IMR-90 (cell line): ENCODE results near the gene PASD1. TPM values are rescaled to one million over a fixed set of nuclear protein-coding genes. Genes with fewer than 3 reads are reported as not detected.

Experiments
- ATAC-seq: fragments of 200-7000 bp; cut with Tn5 transposase; 2 replicates; pipeline ENCODE4 v1.9.1; 2020; ENCODE audit warnings: low read depth, mild to moderate bottlenecking, moderate library complexity
- Bru-seq: library from RNA; stranded (reverse); fragments of 400-500 nt; gene quantifications from one replicate; lab custom pipeline; 2021; lab: Mats Ljungman, UMichigan
- BruChase-seq, 2 experiments: library from RNA; stranded (reverse); fragments of 400-500 nt; gene quantifications; one replicate each; lab custom pipeline; 2021; lab: Mats Ljungman, UMichigan
- BruUV-seq: library from RNA; stranded (reverse); fragments of 400-500 nt; replicated peaks from 2 replicates; lab custom pipeline; 2021; lab: Mats Ljungman, UMichigan
- CTCF ChIA-PET: fragments of 300-600 bp; formaldehyde crosslinking; extraction: SDS; loops from one replicate; lab custom pipeline; 2021; ENCODE audit warnings: antibody characterized with exemption; lab: Yijun Ruan, JAX
- POLR2A ChIA-PET: fragments of 300-600 bp; sonication (Branson Sonifier 250); formaldehyde crosslinking; loops from one replicate; lab custom pipeline; 2022; ENCODE audit warnings: antibody characterized with exemption; ENCODE audit not compliant: unreplicated experiment; lab: Charles Lee
- DNase-seq: peaks from one replicate; pipeline ENCODE4 v3.0.0; 2013
- H2AFZ ChIP-seq: replicated peaks from 2 replicates; pipeline ENCODE3; 2013; ENCODE audit warnings: low read length, mild to moderate bottlenecking; ENCODE audit not compliant: poor library complexity
- H2AK5ac ChIP-seq: 2 replicates; pipeline ENCODE4 v1.6.1; 2013; ENCODE audit warnings: low read depth, low read length, inconsistent platforms
- H2AK9ac ChIP-seq: replicated peaks from 2 replicates; pipeline ENCODE3; 2013; ENCODE audit warnings: mild to moderate bottlenecking, low read depth, low read length, moderate library complexity; ENCODE audit not compliant: poor library complexity
- H2BK120ac ChIP-seq: 2 replicates; pipeline ENCODE4 v1.6.1; 2013; ENCODE audit warnings: low read depth, low read length, inconsistent platforms
- H2BK15ac ChIP-seq: 3 replicates; pipeline ENCODE4 v1.6.1; 2013; ENCODE audit warnings: low read depth, low read length, inconsistent platforms
- H2BK20ac ChIP-seq: 2 replicates; pipeline ENCODE4 v1.6.1; 2013; ENCODE audit warnings: low read depth, mild to moderate bottlenecking, inconsistent platforms, low read length, moderate library complexity
- H2BK5ac ChIP-seq: 2 replicates; pipeline ENCODE4 v1.6.1; 2013; ENCODE audit warnings: mild to moderate bottlenecking, low read depth, low read length, inconsistent platforms; ENCODE audit not compliant: poor library complexity, severe bottlenecking
- H3K14ac ChIP-seq: replicated peaks from 2 replicates; pipeline ENCODE4 v1.6.1; 2013; ENCODE audit warnings: low read depth, low read length, inconsistent platforms
- H3K18ac ChIP-seq: 2 replicates; pipeline ENCODE4 v1.6.1; 2013; ENCODE audit warnings: low read depth, low read length, control low read depth
- H3K23ac ChIP-seq: 2 replicates; pipeline ENCODE4 v1.6.1; 2013; ENCODE audit warnings: low read depth, low read length, inconsistent platforms
- H3K27ac ChIP-seq: 2 replicates; pipeline ENCODE4 v1.5.1; 2013; ENCODE audit warnings: mild to moderate bottlenecking, control low read depth, low read length; ENCODE audit not compliant: insufficient read depth
- H3K27me3 ChIP-seq: 2 replicates; pipeline ENCODE4 v1.6.1; 2013; ENCODE audit warnings: low read length; ENCODE audit not compliant: control insufficient read depth, insufficient read depth
- H3K36me3 ChIP-seq: 2 replicates; pipeline ENCODE4 v1.6.1; 2013; ENCODE audit warnings: low read length, mixed read lengths; ENCODE audit not compliant: control insufficient read depth, insufficient read depth
- H3K4ac ChIP-seq: 2 replicates; pipeline ENCODE4 v1.6.1; 2013; ENCODE audit warnings: low read depth, low read length, inconsistent platforms
- H3K4me1 ChIP-seq: 2 replicates; pipeline ENCODE4 v1.6.1; 2013; ENCODE audit warnings: low read length, mixed read lengths; ENCODE audit not compliant: control insufficient read depth, insufficient read depth
- H3K4me2 ChIP-seq: 2 replicates; pipeline ENCODE4 v1.6.1; 2013; ENCODE audit warnings: low read depth, mild to moderate bottlenecking, control low read depth, low read length, moderate library complexity
- H3K4me3 ChIP-seq: 2 replicates; pipeline ENCODE4 v1.5.1; 2013; ENCODE audit warnings: low read depth, mild to moderate bottlenecking, control low read depth, low read length, moderate library complexity; ENCODE audit not compliant: insufficient read depth
- H3K56ac ChIP-seq: 2 replicates; pipeline ENCODE4 v1.6.1; 2013; ENCODE audit warnings: low read length, inconsistent platforms; ENCODE audit not compliant: insufficient read depth; ENCODE audit errors: extremely low read depth
- H3K79me1 ChIP-seq, 2 experiments: 2 replicates each; pipeline ENCODE4 v1.6.1; 2013; ENCODE audit warnings: low read length in 2 of 2, inconsistent platforms in 1 of 2, low read depth in 1 of 2
- H3K9ac ChIP-seq: 2 replicates; pipeline ENCODE4 v1.6.1; 2013; ENCODE audit warnings: low read depth, low read length, control low read depth
- H3K9me1 ChIP-seq: 2 replicates; pipeline ENCODE4 v1.6.1; 2013; ENCODE audit warnings: low read length, inconsistent platforms; ENCODE audit not compliant: insufficient read depth
- H3K9me3 ChIP-seq: 2 replicates; pipeline ENCODE4 v1.6.1; 2013; ENCODE audit warnings: low read length; ENCODE audit not compliant: control insufficient read depth, insufficient read depth
- H4K20me1 ChIP-seq: 2 replicates; pipeline ENCODE4 v1.6.1; 2013; ENCODE audit warnings: low read length, inconsistent platforms; ENCODE audit not compliant: insufficient read depth
- H4K5ac ChIP-seq: 2 replicates; pipeline ENCODE4 v1.6.1; 2013; ENCODE audit warnings: mild to moderate bottlenecking, low read depth, low read length, control low read depth
- H4K8ac ChIP-seq, 2 experiments: 2 replicates each; pipeline ENCODE4 v1.6.1; 2013; ENCODE audit warnings: low read depth in 2 of 2, low read length in 2 of 2, control low read depth in 1 of 2, inconsistent platforms in 1 of 2
- H4K91ac ChIP-seq: 2 replicates; pipeline ENCODE4 v1.6.1; 2013; ENCODE audit warnings: low read depth, low read length, inconsistent platforms; ENCODE audit not compliant: insufficient read depth
- BHLHE40 ChIP-seq: fragments of 150-350 bp; IDR thresholded peaks from 2 replicates; pipeline ENCODE4 v1.6.1; 2016; ENCODE audit warnings: mild to moderate bottlenecking, low read depth, low read length
- CEBPB ChIP-seq: IDR thresholded peaks from 2 replicates; pipeline ENCODE4 v1.6.1; 2012; ENCODE audit warnings: low read depth, low read length, improper control_type of control experiment
- MAFK ChIP-seq: IDR thresholded peaks from 2 replicates; pipeline ENCODE4 v1.6.1; 2012; ENCODE audit warnings: low read depth, low read length, improper control_type of control experiment
- MXI1 ChIP-seq: IDR thresholded peaks from 2 replicates; pipeline ENCODE4 v1.6.1; 2012; ENCODE audit warnings: low read depth, mild to moderate bottlenecking, low read length, moderate library complexity, borderline replicate concordance
- NFE2L2 ChIP-seq: fragments of 150-350 bp; IDR thresholded peaks from 2 replicates; pipeline ENCODE4 v1.6.1; 2016; ENCODE audit warnings: low read depth, mild to moderate bottlenecking, low read length
- POLR2A ChIP-seq: IDR thresholded peaks from 2 replicates; pipeline ENCODE4 v1.6.1; 2012; ENCODE audit warnings: mild to moderate bottlenecking, low read depth, low read length
- RCOR1 ChIP-seq: IDR thresholded peaks from 2 replicates; pipeline ENCODE4 v1.6.1; 2012; ENCODE audit warnings: mild to moderate bottlenecking, low read length, improper control_type of control experiment; ENCODE audit not compliant: insufficient replicate concordance
- RFX5 ChIP-seq: IDR thresholded peaks from 2 replicates; pipeline ENCODE4 v1.8.0; 2012; ENCODE audit warnings: low read depth, mild to moderate bottlenecking, low read length, moderate library complexity
- SMC3 ChIP-seq: fragments of 150-350 bp; IDR thresholded peaks from 2 replicates; pipeline ENCODE4 v1.6.1; 2016; ENCODE audit warnings: low read depth, mild to moderate bottlenecking, antibody characterized with exemption, low read length, moderate library complexity
- WGBS, 2 experiments: methylation state at CpG; one replicate each; pipeline versions ENCODE4 v1.1.5 to v1.1.7; 2013; ENCODE audit warnings: missing lambda C conversion rate in 2 of 2; ENCODE audit not compliant: insufficient read length in 1 of 2; ENCODE audit errors: extremely low coverage in 2 of 2; 5-methylcytosine and 5-hydroxymethylcytosine counted together
- dilution Hi-C: fragments of 300-500 bp; cut with HindIII; formaldehyde crosslinking; loops from one replicate; pipeline ENCODE4 v1.14.3; 2018; ENCODE audit warnings: low sequenced_read_pairs; ENCODE audit not compliant: unreplicated experiment
- in situ Hi-C: fragments of 300-500 bp; cut with MboI; formaldehyde crosslinking; loops from 3 replicates; pipeline ENCODE4 v1.14.3; 2019; ENCODE audit warnings: low sequenced_read_pairs, inconsistent platforms, mixed read lengths
- intact Hi-C: fragments of 100-400 bp; cut with micrococcal nuclease; formaldehyde crosslinking; loops from 2 replicates; pipeline ENCODE4 v1.10.0; 2022
- long read RNA-seq: library from polyadenylated mRNA; unstranded; transcript quantifications from one replicate; pipeline ENCODE4 v2.0.0, GENCODE V29; 2021; ENCODE audit not compliant: unreplicated experiment
- polyA plus RNA-seq, 3 experiments: library from polyadenylated mRNA; depleted of rRNA; stranded (reverse); fragments of >200 nt; gene quantifications; 2 replicates each; pipeline ENCODE4 v1.2.3, GENCODE V29; 2012; ENCODE audit warnings: low replicate concordance in 1 of 3
- total RNA-seq: library from RNA; depleted of rRNA; stranded (reverse); fragments of >200 nt; gene quantifications from 2 replicates; pipeline ENCODE4 v1.2.3, GENCODE V29; 2012; rRNA removed
- TF ChIP-seq, protein P1 (sequence below): fragments of 150-350 bp; IDR thresholded peaks from 2 replicates; pipeline ENCODE4 v1.6.1; 2017; ENCODE audit warnings: mild to moderate bottlenecking, antibody characterized with exemption, low read length, low read depth

Gene PASD1, protein sequence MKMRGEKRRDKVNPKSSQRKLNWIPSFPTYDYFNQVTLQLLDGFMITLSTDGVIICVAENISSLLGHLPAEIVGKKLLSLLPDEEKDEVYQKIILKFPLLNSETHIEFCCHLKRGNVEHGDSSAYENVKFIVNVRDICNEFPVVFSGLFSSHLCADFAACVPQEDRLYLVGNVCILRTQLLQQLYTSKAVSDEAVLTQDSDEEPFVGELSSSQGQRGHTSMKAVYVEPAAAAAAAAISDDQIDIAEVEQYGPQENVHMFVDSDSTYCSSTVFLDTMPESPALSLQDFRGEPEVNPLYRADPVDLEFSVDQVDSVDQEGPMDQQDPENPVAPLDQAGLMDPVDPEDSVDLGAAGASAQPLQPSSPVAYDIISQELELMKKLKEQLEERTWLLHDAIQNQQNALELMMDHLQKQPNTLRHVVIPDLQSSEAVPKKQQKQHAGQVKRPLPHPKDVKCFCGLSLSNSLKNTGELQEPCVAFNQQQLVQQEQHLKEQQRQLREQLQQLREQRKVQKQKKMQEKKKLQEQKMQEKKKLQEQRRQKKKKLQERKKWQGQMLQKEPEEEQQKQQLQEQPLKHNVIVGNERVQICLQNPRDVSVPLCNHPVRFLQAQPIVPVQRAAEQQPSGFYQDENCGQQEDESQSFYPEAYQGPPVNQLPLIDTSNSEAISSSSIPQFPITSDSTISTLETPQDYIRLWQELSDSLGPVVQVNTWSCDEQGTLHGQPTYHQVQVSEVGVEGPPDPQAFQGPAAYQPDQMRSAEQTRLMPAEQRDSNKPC
- total RNA-seq (not detected in 2 replicates), polyA plus RNA-seq (2012; rRNA removed) (not detected in 2 replicates), Bru-seq, nascent RNA (not detected), BruChase-seq, experiment 1, labeled RNA remaining after a 6-hour chase (not detected), BruChase-seq, experiment 2, labeled RNA remaining after a 2-hour chase (not detected)
- not detected in 2 replicates for polyA plus RNA-seq (2012; cell fraction: cytosol; rRNA removed)
- not detected in 2 replicates for polyA plus RNA-seq (2012; cell fraction: nucleus; rRNA removed; ENCODE audit: low replicate concordance)
- long read RNA-seq: 0 reads

DNA sequence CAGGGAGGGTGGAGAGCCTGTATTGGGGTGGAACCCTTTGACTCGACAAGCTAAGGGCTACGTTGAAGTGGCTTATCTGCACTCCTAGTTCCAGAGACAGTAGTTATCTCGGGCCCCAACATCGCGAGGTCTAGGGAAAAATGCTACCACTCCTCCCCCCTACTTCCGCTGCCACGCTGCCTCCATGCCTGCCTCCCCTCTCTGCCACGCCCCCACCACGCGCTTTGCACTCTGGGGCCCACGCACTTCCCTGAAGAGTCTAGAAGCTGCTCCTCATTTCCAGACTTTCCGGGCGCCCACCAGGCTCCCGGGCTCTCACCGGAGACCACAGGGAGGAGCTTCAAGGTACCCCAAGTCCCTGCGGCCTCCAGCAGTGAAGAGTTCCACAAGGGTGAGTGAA, at the start of gene PASD1:
PASD1 (plus strand) TSS at position 227 of the 400 bp plus-strand sequence. CDS start 37,879 bp downstream, outside the sequence.
- H4K8ac ChIP-seq: no peak within 1 kb of the TSS
- no peak within 1 kb of the TSS for H2BK15ac ChIP-seq
- no peaks in the 10 kb centered on the region for H3K79me1 ChIP-seq
- no peak within 1 kb of the TSS for H3K56ac ChIP-seq
- no peaks in the 10 kb centered on the region for H4K20me1 ChIP-seq
- H3K9me3 ChIP-seq: peaks cover 11% of the 10 kb centered on the region; the same call in 1 of the 2 replicates
- no peak within 1 kb of the TSS for H2AFZ ChIP-seq
- BruUV-seq: no TSS peak
- no peak within 1 kb of the TSS for H3K18ac ChIP-seq
- H2BK5ac ChIP-seq: no peak within 1 kb of the TSS
- no peak within 1 kb of the TSS for H3K9ac ChIP-seq
- no peak within 1 kb of the TSS for H3K27ac ChIP-seq
- H3K4ac ChIP-seq: no peak within 1 kb of the TSS
- no peak for DNase-seq
- H3K23ac ChIP-seq: no peak within 1 kb of the TSS
- intact Hi-C loops: no loop called here
- H3K14ac ChIP-seq: no peak within 1 kb of the TSS
- H3K4me3 ChIP-seq: no peak within 1 kb of the TSS
- WGBS, 2 experiments: 80% methylated on average over 2 of the region's 16 CpGs; no CpG with 5 or more reads in 1 of the 2 experiments
- no peaks in the 10 kb centered on the region for H3K9me1 ChIP-seq
- no peaks in the 10 kb centered on the region for H3K4me1 ChIP-seq
- H3K36me3 ChIP-seq: no peaks in the 10 kb centered on the region
- H3K27me3 ChIP-seq: no peaks in the 10 kb centered on the region
- CTCF ChIA-PET: no interaction called here
- no peak within 1 kb of the TSS for H4K5ac ChIP-seq
- H2BK120ac ChIP-seq: no peak within 1 kb of the TSS
- in situ Hi-C loops: no loop called here
- no peak within 1 kb of the TSS for H2AK5ac ChIP-seq
- H3K4me2 ChIP-seq: no peak within 1 kb of the TSS
- no peak within 1 kb of the TSS for H2AK9ac ChIP-seq
- no peak for ATAC-seq
- POLR2A ChIA-PET: no interaction called here
- TF ChIP-seq MXI1 (no peak), NFE2L2 (no peak), RCOR1 (no peak), POLR2A (no peak), RFX5 (no peak), BHLHE40 (no peak), MAFK (no peak), SMC3 (no peak), CEBPB (no peak)
- TF ChIP-seq, protein P1, sequence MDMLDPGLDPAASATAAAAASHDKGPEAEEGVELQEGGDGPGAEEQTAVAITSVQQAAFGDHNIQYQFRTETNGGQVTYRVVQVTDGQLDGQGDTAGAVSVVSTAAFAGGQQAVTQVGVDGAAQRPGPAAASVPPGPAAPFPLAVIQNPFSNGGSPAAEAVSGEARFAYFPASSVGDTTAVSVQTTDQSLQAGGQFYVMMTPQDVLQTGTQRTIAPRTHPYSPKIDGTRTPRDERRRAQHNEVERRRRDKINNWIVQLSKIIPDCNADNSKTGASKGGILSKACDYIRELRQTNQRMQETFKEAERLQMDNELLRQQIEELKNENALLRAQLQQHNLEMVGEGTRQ: no peak
- no peak within 1 kb of the TSS for H4K91ac ChIP-seq
- H2BK20ac ChIP-seq: no peak within 1 kb of the TSS
- dilution Hi-C loops: no loop called here
